SJSA1 (cell line): ENCODE results near the gene KIAA1671. TPM values are rescaled to one million over a fixed set of nuclear protein-coding genes. Genes with fewer than 3 reads are reported as not detected.
"Not testable (repeated sequence)": the region's sequence is repeated elsewhere in the genome, so short reads cannot be mapped to it uniquely, and the experiment has no call there.

Source experiments
- DNase-seq, 2 experiments: peaks; one replicate each; pipeline ENCODE4 v3.0.0-alpha.2; 2015 to 2020; ENCODE audit warnings: low spot score in 2 of 2, low read depth in 1 of 2
- H3K27ac ChIP-seq: fragments of 250-450 bp; sonication (Bioruptor Pico); 2 replicates; pipeline ENCODE4 v1.5.1; 2020; ENCODE audit warnings: mild to moderate bottlenecking, moderate library complexity
- H3K27me3 ChIP-seq: fragments of 250-450 bp; sonication (Bioruptor Pico); replicated peaks from 2 replicates; pipeline ENCODE4 v1.5.1; 2020; ENCODE audit warnings: mild to moderate bottlenecking, moderate library complexity
- H3K36me3 ChIP-seq: fragments of 250-450 bp; sonication (Bioruptor Pico); 2 replicates; pipeline ENCODE4 v1.5.1; 2020; ENCODE audit warnings: mild to moderate bottlenecking
- H3K4me1 ChIP-seq: fragments of 250-450 bp; sonication (Bioruptor Pico); replicated peaks from 2 replicates; pipeline ENCODE4 v1.6.1; 2021; ENCODE audit warnings: mild to moderate bottlenecking
- H3K4me3 ChIP-seq: fragments of 250-450 bp; sonication (Bioruptor Pico); 2 replicates; pipeline ENCODE4 v1.5.1; 2020; ENCODE audit warnings: mild to moderate bottlenecking
- H3K9me3 ChIP-seq: fragments of 250-450 bp; sonication (Bioruptor Pico); replicated peaks from 2 replicates; pipeline ENCODE4 v1.5.1; 2020; ENCODE audit warnings: mild to moderate bottlenecking
- total RNA-seq: library from RNA; depleted of rRNA; stranded (reverse); fragments of >200 nt; shearing (Covaris generic); gene quantifications from 2 replicates; pipeline ENCODE4 v1.2.3, GENCODE V29; 2014

KIAA1671 gene
- total RNA-seq, 1 experiment from 2014 or later: 0.03 TPM

GRCh38 chr22:25186140-25186539, 233.6 kb downstream of the KIAA1671 start:
- Histone ChIP-seq H3K27ac (no peak overlapping the region), H3K27me3 (no peaks in the 10 kb centered on the region; the same call in 1 of the 2 replicates), H3K4me1 (no peaks in the 10 kb centered on the region), H3K36me3 (no peaks in the 10 kb centered on the region), H3K4me3 (no peak overlapping the region), H3K9me3 (no peaks in the 10 kb centered on the region)
- DNase-seq: no peak

DNA sequence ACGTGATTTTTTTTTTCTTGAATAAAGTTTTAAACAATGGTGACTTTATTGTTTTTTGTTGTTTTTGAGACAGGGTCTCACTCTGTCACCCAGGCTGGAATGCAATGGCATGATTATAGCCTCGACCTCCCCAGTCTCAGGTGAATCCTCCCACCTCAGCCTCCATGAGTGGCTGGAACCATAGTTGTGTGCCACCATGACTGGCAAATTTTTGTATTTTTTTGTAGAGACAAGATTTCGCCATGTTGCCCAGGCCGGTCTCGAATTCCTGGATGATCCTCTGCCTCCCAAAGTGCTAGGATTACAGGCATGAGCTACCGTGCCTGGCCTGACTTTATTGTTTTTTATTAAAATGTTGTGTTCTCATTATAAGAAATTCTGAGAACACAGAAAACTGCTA, 235.0 kb downstream of the KIAA1671 start:
- no peaks in the 10 kb centered on the region for H3K4me1 ChIP-seq
- no peaks in the 10 kb centered on the region for H3K36me3 ChIP-seq
- no peak for DNase-seq
- no peak overlapping the region for H3K27ac ChIP-seq
- no peaks in the 10 kb centered on the region for H3K9me3 ChIP-seq
- no peaks in the 10 kb centered on the region; the same call in 1 of the 2 replicates for H3K27me3 ChIP-seq
- H3K4me3 ChIP-seq: no peak overlapping the region

- H3K9me3 ChIP-seq: no peaks in the 10 kb centered on the region
- H3K27me3 ChIP-seq: no peaks in the 10 kb centered on the region; the same call in 1 of the 2 replicates
- no peaks in the 10 kb centered on the region for H3K36me3 ChIP-seq
- no peak for DNase-seq
- H3K4me3 ChIP-seq: no peak overlapping the region
- no peaks in the 10 kb centered on the region for H3K4me1 ChIP-seq
- no peak overlapping the region for H3K27ac ChIP-seq
Observed at GRCh38 chr22:25192406-25192805, 239.9 kb downstream of the KIAA1671 start.

- Histone ChIP-seq H3K9me3 (no peaks in the 10 kb centered on the region), H3K27me3 (no peaks in the 10 kb centered on the region; the same call in 1 of the 2 replicates), H3K27ac (no peak overlapping the region), H3K36me3 (no peaks in the 10 kb centered on the region), H3K4me3 (no peak overlapping the region), H3K4me1 (no peaks in the 10 kb centered on the region)
- no peak for DNase-seq
Observed at GRCh38 chr22:25193130-25193529, 240.6 kb downstream of the KIAA1671 start.

DNA sequence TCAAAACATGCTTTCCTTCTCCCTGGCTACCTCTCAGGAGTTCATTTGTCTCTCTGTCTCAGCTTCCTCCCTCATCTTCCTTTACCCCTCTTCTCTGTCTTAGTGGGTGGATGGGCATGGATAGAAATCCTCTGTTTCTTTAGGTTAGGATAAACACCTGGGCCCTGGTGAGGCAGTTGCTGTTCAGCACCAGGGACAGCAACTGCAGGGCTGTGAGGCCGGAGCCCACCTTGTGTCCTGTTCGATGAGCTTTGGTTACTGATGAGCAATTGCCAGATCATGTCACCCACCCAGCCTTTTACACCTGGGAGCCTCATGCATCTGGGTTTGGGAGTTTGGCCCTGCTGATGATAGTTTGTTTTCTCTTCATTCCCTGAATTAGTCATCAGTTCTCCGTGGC, 241.0 kb downstream of the KIAA1671 start:
- Histone ChIP-seq H3K4me1 (no peaks in the 10 kb centered on the region), H3K4me3 (no peak overlapping the region), H3K9me3 (no peaks in the 10 kb centered on the region), H3K27me3 (no peaks in the 10 kb centered on the region), H3K36me3 (no peaks in the 10 kb centered on the region), H3K27ac (no peak overlapping the region)
- DNase-seq: no peak

GRCh38 chr22:25196326-25196725, 243.8 kb downstream of the KIAA1671 start:
- H3K9me3 ChIP-seq: no peaks in the 10 kb centered on the region
- H3K27ac ChIP-seq: no peak overlapping the region
- DNase-seq: no peak
- no peaks in the 10 kb centered on the region for H3K36me3 ChIP-seq
- H3K4me1 ChIP-seq: no peaks in the 10 kb centered on the region
- no peaks in the 10 kb centered on the region for H3K27me3 ChIP-seq
- H3K4me3 ChIP-seq: no peak overlapping the region

DNA sequence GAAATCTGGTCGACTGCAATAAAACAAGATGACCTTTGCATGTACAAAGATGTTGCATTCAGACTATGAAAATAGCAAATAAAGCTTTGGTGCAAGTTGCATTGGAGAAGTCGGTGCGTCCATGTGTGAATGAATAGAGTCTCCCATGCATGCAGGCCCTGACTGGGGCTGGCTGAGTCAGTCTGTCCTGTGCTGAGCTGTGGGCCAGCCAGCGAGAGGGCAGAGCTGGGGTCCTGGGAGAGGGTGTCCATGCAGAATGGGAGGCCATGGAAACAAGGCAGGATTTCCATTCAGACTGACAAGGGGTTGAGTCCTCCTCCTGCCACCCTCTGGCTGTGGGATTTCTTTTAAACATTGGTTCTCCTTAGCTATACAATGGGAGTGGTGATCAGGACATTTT, 244.8 kb downstream of the KIAA1671 start:
- no peaks in the 10 kb centered on the region for H3K4me1 ChIP-seq
- no peaks in the 10 kb centered on the region for H3K36me3 ChIP-seq
- no peak overlapping the region for H3K4me3 ChIP-seq
- no peak for DNase-seq
- no peak overlapping the region for H3K27ac ChIP-seq
- H3K27me3 ChIP-seq: no peaks in the 10 kb centered on the region
- no peaks in the 10 kb centered on the region for H3K9me3 ChIP-seq

DNA sequence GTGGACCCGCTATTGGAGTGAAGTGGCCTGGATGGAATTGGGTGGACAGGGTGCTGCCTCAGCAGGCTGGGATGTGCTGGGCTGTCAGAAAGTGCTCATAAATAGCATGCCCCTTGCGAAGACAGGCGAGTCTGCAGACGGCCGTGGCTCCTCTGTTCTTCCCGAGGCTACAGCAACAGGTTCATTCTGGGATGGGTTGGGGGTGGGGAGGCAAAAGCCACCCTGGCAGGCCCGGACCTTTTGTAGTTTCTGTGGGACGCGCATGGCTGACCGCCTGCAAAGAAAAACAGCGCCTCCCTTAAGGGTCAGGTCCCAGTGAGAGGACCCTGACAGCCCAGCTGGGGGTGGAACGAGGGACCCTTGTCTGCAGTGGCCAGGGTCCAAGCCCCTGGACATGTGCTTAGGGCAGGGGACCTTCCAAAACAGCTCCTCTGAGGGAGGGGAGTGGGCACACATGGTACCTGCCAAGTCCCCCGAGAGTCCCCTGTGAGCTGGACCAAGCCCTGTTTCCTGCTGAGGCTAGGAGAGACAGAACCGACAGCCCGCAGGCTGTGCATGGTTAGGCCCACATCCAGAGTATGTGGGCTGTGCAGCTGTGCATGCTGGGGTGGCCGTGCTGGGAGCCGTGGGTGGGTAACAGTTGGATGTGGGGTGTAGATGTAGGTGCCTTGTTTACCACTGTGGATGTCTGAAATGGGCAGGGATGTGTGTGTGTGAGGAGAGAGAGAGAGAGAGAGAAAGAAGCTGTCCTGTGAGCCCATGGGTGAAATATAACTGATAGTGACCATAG, 247.4 kb downstream of the KIAA1671 start, which contains the start of gene CRYBB3:
Gene CRYBB3, plus strand, starts transcription at position 128 of the 790 bp plus-strand sequence. CDS start 1,539 bp downstream, outside the sequence.
- Histone ChIP-seq H3K27me3 (no peaks in the 10 kb centered on the region), H3K4me1 (no peaks in the 10 kb centered on the region), H3K27ac (no peak within 1 kb of the TSS), H3K36me3 (no peaks in the 10 kb centered on the region), H3K4me3 (no peak within 1 kb of the TSS), H3K9me3 (no peaks in the 10 kb centered on the region)
- no peak for DNase-seq

DNA sequence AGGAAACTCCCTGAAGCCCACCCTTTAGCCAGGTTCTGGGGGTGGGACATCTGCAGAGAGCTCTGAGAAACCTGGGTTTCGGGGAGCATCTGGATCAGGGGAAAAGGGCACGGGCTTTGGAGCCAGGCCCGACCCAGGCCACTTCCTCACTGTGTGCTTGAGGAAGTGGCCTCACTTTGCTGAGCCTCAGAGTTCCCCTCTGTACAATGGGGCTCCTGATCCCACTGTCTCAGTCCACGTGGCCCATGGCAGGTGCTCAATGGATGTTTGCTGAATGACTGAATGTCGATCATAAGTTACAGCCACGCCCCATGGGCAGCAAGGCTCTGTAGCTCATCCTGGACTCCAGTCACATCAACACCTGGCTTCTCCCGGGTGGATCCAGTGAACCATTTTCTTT, 248.5 kb downstream of the KIAA1671 start:
- Histone ChIP-seq H3K4me1 (no peaks in the 10 kb centered on the region), H3K36me3 (no peaks in the 10 kb centered on the region), H3K27me3 (0 out of 2 replicates have a peak, but pooled peaks cover 3% of the 10 kb centered on the region), H3K9me3 (no peaks in the 10 kb centered on the region), H3K4me3 (no peak overlapping the region), H3K27ac (no peak overlapping the region)
- DNase-seq: no peak

DNA sequence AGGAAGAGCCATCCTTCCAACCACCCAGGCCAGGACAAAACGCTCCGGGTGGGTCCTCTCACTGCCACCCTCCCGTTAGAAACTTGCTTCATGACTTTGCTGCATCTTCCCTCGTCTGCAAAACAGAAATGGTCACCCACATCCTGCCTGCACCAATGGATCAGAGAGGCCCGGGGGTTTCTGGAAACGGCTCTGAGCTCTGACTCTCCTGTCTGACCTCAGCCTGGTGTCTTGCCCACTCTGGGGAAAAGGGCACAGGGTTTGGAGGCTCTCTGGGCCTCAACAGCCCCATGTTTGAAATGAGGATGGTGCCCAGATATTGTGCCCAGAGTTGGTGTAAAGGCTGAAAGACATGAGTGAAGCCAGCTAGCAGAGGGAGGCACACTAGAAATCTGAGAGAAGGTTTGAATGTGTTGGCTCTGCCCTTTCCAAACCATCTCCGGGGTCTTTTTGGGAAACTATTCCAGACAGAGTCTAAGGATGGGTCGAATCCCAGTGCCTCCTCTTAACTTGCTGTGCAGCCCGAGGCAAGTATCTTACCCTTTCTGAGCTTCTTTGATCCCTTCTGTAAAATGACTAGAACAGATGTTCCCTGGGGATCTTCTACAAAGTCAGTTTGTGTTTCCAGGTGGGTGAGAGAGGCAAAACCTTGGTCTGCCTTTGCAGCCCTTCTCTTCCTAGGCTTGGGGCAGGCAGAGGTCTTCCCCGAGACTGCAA, 249.2 kb downstream of the KIAA1671 start:
- no peak for DNase-seq
- Histone ChIP-seq H3K9me3 (no peaks in the 10 kb centered on the region), H3K27me3 (0 out of 2 replicates have a peak, but pooled peaks cover 3% of the 10 kb centered on the region), H3K4me3 (no peak overlapping the region), H3K36me3 (no peaks in the 10 kb centered on the region), H3K27ac (no peak overlapping the region), H3K4me1 (no peaks in the 10 kb centered on the region)

DNA sequence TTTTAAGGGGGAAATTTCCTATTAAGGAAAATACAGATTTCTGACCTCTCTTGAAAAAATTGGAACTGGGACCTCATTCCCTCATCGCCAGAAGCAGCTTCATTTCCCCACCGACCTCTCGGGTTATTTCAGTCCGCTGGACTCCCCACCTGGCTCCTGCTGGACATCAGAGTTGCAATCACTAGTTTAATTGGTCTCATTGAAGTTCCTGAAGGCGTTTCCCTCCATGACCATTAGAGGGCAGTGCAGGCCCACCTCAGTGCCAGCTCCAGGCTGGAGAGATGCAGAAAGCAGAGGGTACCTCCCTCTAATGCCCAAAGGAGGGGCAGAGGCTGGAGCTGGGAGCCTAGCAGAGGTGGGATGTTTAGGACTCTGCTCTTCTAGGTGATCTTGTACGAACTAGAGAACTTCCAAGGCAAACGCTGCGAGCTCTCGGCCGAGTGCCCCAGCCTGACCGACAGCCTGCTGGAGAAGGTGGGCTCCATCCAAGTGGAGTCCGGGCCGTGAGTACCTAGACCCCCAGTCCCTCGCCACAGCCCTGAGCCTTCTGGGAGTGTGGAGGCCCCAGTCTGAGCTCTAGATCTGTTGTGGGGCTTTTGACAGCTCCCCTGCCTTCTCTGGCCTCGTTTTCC, 249.9 kb downstream of the KIAA1671 start:
- no peaks in the 10 kb centered on the region for H3K4me1 ChIP-seq
- H3K27me3 ChIP-seq: 0 out of 2 replicates have a peak, but pooled peaks cover 3% of the 10 kb centered on the region
- H3K9me3 ChIP-seq: no peaks in the 10 kb centered on the region
- no peak overlapping the region for H3K4me3 ChIP-seq
- H3K27ac ChIP-seq: no peak overlapping the region
- DNase-seq: peak; percentile 34 to 60
- no peaks in the 10 kb centered on the region for H3K36me3 ChIP-seq

DNA sequence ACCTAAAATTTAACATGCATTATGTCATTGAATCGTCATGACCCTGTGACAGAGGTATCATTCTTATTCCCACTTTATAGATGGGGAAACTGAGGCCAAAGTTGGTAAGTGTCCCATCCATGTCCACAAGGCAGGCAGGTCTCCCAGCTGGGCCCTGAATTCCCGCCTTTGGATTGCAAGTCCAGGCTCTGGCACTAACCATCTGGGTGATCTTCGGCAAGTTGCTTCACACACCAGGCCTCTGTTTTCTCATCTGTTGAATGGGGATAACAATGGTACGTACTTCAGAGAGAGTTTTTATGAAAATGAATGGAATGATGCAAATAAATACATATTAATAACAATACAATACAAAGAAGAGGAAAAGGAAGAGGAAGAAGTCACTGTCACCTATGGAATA, 250.6 kb downstream of the KIAA1671 start:
- Histone ChIP-seq H3K27ac (no peak overlapping the region), H3K9me3 (no peaks in the 10 kb centered on the region), H3K27me3 (0 out of 2 replicates have a peak, but pooled peaks cover 3% of the 10 kb centered on the region), H3K36me3 (no peaks in the 10 kb centered on the region), H3K4me1 (no peaks in the 10 kb centered on the region), H3K4me3 (no peak overlapping the region)
- DNase-seq: no peak

GRCh38 chr22:25204547-25204946, 252.0 kb downstream of the KIAA1671 start:
- not testable (repeated sequence) for H3K36me3 ChIP-seq, H3K27ac ChIP-seq, H3K4me1 ChIP-seq, DNase-seq, H3K27me3 ChIP-seq, H3K4me3 ChIP-seq, H3K9me3 ChIP-seq

GRCh38 chr22:25205847-25206246, 253.3 kb downstream of the KIAA1671 start:
- DNase-seq: no peak
- 0 out of 2 replicates have a peak, but pooled peaks cover 3% of the 10 kb centered on the region for H3K27me3 ChIP-seq
- H3K36me3 ChIP-seq: no peaks in the 10 kb centered on the region
- H3K4me1 ChIP-seq: no peaks in the 10 kb centered on the region
- H3K4me3 ChIP-seq: no peak overlapping the region
- no peak overlapping the region for H3K27ac ChIP-seq
- no peaks in the 10 kb centered on the region for H3K9me3 ChIP-seq
